Activated T-cell treated with anti-CD3 and anti-CD28 coated beads for 4 hours (primary cell): ENCODE results near the gene TNFRSF13B.
"Not testable (repeated sequence)": the region's sequence is repeated elsewhere in the genome, so short reads cannot be mapped to it uniquely, and the experiment has no call there.

Experiments
- DNase-seq: peaks from one replicate; pipeline ENCODE4 v3.0.0-alpha.2; 2020

The TNFRSF13B gene

DNA sequence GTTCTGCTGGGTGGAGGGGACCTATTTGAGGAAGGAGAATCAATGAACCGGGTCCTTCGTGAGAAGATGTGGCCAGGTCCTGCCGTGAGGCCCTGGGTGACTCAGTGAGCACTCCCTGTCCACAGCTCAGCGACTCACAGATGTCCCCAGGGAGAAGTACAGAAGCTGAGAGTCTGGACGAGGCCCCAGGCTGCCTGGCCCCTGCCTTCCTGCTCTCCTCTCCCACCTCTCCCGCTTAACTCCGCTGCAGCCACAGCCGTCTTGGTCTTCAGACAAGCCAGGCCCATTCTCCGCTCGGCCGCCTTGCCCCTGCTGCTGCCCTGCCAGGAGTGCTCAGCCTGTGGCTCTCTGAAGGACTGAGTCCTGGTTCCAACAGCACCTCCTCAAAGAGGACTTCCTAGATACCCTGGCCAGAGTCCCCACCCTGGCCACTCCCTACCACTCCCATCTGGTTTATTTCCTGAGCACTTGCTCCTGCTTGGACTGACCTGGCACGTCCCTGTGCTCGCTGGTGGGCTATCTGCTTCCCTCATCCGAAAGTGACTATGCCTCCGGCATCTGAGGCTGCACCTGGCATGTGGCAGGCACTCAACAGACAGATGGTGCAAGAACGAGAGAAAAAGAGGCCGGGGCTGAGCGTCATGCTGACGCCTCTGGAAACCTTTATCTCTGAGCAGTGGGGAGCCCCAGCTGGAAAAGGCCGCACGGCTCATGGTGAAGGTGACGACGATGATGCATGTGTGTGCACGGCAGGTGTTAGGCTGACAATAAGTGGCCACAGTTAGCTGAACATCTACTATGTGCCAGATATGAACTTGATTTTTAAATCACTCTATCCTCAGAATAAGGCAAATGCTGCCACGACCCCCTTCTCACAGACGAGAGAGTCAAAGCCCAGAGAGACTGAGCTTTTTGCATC lies 9.2 kb upstream of the TNFRSF13B start:
- no peak for DNase-seq

DNA sequence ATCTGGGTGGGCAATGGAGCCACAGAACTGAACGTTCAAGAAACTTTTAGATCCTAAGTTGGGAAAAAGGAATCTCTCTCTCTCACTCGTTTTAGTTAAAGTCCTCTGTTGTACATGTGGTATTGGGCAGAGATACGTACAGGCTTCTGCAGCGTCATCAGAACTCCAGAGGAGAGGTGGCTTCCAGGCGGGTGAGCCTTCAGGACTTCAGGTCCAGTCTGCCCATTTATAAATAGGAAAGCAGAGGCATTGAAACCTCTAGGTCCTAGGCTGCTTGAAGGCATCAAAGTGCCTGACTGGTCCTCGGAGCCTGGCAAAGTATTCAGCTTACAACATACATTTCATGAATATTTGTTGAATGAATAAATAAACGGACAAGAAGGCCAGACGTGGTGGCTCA lies 8.1 kb upstream of the TNFRSF13B start:
- DNase-seq: no peak

DNA sequence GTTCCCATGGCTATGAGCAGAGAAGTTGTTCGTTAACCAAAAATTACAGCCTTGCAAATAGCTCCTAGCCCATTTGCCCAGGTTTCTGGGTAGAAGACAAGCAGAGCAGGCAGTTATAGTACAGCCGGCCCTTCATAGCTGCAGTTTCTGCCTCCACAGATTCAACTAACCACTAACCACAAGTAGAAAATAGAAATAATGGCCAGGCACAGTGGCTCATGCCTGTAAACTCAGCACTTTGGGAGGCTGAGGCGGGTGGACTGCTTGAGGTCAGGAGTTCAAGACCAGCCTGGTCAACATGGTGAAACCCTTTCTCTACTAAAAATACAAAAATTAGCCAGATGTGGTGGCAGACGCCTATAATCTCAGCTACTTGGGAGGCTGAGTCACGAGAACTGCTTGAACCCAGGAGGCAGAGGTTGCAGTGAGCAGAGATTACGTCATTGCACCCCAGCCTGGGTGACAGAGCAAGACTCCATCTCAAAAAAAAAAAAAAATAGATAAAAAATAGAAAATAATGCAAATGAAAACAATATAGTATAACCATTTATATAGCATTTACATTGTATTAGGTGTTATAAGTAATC lies 7.4 kb upstream of the TNFRSF13B start:
- not testable (repeated sequence) for DNase-seq

DNA sequence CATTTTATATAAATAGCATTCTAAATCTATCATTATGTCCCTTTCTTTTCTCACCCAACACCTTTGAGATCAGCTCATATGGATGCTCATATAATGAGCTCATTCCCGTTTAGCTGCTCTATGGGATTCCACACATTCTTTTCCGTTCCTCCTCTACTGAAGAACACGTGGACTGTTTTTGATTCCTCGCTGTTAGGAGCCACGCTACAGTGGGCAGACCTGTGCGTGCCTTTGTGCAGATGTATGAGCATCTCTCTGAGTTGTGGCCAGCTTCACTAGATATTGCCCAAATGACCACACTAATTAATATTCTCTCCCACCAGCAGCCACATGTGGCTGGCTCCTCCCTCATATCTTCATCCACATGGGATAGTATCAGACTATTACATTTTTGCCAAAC lies 6.0 kb upstream of the TNFRSF13B start:
- DNase-seq: no peak

DNA sequence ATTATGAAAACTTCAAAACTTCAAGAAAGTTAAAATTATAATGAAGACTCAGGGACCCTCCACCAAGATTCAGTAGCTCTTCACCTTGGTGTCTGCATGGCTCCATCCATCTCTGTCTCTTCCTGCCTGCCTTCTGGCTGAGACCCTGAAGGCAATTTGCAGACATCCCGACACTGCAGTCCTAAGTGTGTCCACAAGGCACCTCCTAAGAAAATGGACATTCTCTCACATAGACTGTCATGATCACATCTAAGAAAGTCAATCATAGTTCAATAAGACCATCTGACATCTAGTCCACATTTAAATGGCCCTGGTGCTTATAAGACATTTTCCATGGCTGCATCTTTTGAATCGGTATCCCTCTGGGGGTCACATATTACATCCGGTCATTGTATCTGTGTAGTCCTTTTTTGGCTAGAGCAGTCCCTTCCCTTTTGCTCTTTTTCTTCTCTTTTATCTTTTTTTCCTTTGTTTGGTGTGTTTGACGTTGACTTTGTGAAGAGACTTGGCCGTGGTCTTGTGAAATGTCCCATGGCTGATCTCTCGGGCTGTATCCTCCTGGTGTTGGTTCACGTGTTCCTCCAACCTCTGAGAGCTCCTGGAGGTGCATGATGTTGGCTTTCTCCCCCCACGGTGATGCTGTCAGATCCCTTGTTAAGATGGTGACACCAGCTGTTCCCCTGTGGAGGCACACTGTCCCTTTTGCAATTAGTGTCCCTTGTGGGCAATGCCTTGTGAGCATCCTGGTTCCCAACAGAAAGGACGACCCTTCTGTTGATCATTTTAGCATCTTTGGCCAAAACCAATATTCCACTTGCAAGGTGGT lies 5.0 kb upstream of the TNFRSF13B start:
- DNase-seq: no peak

DNA sequence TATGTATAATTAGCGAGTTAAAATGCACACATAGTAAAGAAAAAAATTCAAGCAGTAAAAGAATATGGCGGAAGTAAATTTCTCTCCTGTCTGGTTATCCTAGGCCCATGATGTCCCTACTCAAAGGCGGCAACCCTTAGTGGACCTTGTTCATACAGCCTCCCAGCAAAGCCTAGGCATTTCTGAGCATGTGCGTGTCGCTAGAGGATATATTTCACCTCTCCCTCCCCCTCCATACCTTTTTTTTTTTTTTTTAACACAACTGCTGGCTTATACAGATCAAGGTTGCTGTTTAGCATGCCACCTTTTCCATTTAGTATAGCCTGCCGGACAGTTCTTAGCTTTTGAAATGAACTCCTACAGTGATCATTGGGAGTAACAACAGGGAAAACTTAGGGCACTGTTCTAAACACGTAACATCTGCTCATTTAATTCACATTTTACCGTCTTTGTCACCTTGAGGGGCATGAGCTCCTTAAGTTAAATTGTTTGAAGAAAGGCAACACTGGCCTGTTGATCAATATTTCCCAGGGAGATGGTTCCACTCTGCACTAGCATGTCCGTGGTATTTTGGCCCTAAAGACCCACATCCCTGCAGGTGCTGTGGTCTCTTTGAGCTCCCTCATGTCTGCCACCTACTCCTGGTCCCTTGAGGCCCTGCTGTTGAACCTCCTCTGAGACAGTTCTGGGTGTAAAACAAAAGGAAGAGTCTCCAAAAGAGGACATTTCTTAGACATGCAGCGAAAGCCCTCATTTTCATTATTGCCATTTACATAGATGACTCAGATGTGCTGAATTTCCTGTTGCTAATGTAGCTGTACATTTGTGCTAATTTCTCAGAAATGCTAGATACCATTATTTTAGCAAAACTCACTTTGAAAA lies 4.1 kb upstream of the TNFRSF13B start:
- DNase-seq: no peak

DNA sequence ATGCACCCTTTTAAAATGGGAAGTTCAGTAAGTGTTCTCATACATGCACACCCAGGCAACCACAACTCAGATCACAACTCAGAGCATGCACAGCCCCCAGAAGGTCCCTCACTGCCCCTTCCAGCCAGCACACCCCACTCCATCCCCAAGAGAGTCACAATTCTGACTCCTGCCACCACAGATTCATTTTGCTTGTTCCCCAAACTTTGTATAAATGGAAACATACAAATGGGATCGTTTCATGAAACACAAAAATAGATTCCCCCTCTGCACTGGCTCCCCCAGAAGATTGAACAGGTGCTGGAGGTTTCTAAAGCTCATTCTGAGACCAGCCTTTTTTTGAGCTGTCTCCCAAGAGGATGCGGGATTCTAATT lies 3.3 kb upstream of the TNFRSF13B start:
- no peak for DNase-seq

DNA sequence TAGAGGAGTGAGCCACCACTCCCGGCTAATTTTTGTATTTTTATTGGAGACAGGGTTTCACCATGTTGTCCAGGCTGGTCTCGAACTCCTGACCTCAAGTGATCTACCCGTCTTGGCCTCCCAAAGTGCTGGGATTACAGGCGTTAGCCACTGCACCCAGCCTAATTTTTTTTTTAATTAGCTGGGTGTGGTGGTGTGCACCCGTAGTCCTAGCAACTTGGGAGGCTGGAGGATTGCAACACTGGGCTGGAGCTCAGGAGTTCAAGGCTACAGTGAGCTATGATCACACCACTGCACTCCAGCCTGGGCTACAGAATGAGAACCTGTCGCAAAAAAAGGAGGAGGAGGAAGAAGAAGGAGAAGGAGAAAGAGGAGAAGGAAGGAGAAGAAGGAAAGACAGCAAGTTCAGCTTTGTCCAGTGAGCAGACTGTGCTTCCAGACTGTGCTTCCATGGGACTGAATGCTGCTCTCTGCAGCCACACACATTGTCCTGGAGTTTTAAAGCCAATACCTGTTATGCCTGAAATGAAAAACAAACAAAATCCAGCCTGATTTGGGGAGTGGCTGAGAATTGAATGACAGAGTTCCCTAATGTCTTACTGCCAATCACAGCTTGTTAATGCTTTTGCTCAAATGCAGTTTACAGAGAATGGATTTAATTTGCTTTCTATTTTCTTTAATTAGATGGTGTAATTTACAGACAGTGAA lies 2.8 kb upstream of the TNFRSF13B start:
- no peak for DNase-seq

DNA sequence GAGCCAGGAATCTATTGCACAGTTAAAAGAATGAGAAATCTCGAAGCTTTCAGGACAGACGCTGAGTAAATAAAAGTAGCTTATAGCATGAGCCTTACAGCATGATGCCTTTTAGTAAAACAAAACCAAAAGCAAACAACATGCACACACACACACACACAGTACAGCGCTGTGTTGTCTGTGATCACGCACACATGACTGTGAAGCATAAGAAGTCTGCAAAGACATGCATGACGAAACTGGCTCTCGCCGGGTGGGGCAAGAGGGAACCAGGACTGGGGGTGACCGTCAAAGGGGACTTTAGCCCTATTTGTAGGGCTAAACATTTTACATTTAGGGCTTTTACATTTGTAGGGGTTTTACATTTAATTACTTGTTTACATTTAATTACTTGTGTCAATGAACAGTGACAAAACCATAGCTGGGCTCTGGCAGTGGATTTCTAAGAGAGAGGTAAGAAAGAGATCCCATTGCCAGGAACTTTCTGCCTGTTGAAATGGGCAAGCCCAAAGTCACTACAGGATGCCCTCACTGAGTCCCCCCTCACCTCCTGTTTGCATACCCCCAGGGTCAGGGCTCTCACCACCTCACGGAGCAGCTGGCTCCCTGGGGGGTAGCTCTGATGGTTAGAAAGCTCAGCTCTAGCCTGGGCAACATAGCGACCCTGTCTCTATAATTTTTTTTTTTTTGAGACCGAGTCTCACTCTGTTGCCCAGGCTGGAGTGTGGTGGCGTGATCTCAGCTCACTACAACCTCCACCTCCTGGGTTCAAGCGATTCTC lies 2.0 kb upstream of the TNFRSF13B start:
- DNase-seq: no peak

DNA sequence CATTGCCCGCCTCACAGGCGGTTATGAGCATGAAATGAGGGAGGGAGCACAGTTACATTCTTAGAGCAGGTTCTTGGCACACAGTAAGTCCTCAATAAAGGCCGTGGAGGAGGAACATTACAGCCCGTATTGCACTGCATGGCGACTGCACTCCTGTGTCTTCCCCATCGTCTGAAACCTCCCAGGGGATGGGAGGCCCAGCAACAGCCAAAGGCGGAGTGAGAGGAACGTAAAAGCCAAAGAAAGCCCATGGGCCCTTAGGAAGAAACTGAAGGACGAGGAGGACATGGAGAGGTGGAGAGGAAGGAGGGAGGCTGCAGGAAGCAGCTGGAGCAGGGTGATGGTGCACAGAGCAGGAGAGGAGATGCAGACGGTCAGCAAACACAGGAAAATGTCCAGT lies 1.1 kb upstream of the TNFRSF13B start:
- DNase-seq: not testable (repeated sequence)

DNA sequence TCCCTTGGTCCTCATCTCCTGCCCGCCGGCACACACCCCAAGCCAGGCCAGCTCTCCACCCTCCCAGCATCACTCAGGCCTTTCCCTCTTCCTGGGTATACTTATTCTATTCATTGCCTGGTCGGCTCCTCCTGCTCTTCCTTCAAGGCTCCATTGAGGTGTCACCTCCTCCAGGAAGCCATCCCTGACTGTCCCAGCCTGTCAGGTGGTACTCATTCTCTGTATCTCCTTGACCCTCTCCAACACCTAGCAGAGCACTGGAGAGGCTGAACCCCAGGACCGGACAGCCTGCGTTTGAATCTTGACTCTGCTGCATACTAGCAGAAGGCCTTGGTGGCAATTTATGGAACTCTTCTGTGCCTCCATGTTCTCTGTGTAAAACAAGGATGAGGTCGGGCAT lies 428 bp upstream of the TNFRSF13B start:
- no peak for DNase-seq

DNA sequence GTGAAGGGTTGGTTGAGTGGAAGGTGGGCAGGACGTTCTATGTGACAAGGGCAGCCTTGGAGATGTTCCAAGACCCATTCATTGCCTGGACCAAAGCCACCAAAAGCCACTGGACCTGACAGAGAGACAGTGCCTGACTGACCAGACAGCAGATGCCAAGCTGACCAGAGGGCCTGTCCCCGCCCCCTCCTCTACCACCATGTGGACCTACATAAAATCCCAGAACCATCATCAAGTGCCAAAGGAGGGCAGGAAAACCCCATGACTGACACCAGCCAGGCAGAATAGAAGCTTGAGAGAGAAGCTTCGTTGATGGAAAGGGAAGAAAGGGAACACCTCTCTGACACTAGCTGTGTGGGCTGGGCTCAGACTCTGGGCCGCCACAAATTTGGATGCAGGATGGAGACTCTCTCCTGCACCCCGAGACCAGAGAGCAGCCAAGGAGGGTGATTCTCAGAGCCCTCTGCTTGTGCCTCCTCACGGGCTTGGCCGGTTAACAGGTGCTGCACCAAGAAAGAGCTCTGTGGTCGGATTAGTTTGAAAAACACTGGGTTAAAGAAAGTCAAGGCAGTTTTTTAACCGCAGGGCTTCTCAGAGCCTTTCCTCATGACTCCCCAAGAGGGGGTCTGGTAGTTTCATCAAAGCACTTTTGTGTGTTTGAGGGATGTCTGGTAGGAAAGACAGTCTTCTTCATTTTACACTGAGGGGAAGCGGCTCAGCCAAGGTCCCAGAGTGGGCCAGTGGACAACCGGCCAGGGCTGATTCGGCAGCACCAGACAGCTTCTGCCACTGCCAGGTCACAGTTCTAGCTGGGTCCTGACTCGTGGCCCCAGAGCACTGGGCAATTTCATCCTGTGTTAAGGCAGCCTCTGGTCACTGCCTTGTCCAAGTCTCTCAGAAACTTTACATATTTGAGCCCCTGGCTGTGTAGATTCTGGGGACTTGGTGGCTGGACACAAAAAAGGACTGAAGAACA lies 1.7 kb downstream of the TNFRSF13B start:
- no peak for DNase-seq

DNA sequence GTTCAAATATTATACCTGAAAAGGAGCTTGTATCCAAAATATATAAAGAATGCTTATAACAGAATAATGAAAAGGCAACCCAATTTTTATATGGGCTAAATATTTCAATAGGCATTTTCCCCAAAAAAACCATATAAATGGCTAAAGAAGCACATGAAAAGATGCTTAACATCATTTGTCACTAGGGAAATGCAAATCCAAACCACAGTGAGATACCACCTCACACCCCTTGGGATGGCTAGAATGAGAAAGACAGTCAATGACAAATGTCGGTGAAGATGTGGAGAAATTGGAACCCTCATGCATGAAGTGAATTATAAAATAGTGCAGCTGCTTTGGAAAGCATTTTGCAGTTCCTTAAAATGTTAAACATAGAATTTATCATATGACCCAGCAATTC lies 3.1 kb downstream of the TNFRSF13B start:
- DNase-seq: no peak

DNA sequence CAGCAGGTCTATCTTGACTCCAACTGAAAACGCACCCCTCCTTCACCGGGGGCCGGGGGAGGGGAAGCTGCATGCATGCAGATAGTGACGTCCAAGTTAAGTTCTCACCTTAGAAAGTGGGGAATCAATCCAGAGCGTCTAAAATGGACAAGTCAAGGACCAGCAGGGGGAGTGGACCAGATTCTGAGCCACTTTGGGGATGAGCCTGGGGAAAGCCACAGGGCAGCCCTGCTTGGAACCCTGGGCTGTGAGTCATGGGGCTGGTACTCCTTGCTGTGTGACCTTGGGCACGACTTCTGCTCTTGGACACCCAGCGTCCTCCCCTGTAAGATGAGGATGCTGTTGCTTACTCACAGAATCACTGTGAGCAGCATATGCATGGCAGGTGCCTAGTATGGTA lies 9.1 kb downstream of the TNFRSF13B start:
- no peak for DNase-seq

DNA sequence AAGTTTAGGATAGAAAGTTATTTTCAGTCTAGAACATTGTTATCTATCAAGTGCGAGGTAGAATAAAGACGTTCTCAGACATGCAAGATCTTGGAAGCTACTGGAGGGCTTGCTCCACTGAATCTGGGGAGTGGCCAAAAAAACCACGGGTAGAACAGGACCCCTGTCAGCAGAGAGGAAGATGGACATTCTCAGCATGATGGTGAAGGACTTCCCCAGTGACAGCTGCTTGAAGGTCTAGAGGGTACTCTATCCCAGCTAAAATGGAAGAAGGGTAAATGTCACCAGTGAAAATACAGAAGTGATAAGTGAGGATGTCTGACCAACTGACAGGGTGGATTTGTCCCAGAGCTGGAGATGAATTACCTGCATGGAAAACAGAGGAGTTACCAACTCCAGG lies 10.1 kb downstream of the TNFRSF13B start:
- no peak for DNase-seq

DNA sequence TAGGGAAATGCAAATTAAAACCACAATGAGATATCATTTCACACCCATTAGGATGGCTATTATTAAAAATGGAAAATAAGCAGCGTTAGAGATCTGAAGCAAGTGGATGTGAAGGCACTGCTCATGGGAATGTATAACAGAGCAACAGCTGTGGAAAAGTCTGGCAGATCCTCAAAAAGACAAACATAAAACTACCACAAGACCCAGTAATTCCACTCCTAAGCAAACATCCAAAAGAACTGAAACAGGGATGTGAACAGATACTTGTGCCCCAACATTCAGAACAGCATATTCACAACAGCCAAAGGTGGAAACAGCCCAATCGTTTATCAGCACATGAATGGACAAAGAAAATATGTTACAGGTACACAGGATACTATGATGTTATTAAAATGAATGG lies 10.9 kb downstream of the TNFRSF13B start:
- not testable (repeated sequence) for DNase-seq

DNA sequence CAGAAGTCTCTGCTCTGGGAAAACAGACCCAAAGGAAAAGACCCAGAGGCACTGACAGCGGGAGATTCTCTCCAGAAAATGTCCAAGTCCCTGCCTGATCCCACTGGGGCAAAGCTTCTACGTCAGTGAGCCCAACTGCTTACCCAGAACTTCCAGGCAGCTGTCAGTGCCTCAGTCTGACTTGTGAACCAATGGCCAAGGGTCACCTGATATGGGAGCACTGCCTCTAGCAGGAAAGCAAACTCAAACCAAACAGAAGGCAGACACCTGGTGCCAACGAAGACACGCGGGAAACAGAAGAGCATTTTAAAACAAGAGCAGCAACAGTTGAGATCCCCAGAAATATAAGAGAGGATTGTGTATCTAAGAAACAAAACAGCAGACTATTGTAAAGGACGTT lies 16.9 kb downstream of the TNFRSF13B start:
- DNase-seq: not testable (repeated sequence)

DNA sequence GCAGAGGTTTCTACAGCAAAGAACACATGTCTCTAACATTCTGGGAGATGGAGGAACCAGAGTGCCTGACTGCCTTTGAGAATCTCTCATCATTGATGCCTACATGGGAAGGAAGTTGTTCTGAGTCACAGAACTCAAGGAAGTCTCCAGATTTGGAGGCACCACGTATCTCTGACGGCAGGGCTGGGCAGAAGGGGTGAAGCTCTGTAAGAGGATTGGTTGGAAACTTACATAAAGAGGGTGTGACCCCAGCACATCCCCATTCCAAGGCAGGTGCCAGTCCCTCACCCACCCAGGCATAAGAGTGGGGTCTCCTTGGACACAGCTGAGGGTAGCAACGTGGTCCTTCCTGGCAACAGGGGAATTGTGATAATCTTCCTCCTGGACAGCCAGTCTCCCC lies 17.4 kb downstream of the TNFRSF13B start:
- no peak for DNase-seq

DNA sequence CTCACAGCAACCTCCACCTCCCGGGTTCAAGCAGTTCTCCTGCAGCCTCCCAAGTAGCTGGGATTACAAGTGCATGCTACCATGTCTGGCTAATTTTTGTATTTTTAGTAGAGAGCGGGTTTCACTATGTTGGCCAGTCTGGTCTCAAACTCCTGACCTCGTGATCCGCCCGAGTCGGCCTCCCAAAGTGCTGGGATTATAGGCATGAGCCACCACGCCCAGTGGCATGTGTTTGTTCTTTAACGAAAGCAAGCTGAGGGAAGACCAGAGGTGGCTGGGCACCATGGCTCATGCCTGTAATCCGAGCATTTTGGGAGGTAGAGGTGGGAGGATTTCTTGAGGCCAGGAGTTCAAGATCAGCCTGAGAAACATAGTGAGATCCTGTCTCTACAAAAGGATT lies 18.1 kb downstream of the TNFRSF13B start:
- DNase-seq: no peak

DNA sequence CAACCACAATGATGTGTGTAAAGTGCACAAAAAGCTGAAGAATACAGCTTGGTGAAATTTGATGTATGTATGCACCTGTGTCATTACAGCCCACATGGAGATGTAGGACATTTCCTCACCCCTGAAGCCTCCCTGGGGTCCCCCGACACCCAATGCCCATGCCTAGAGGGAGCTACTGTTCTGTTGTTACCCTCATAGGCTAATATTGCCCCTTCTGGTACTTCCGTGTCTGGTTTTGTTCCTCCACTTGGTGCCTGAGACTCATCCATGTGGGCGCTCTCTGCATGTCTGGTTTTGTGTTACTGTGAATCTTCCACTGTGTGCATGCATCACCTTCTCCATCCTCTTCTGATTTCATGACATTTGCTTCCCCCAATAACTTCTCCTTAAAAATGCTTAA lies 18.6 kb downstream of the TNFRSF13B start:
- no peak for DNase-seq
